Measurements from ENCODE around the gene KIAA1671. TPM values are rescaled to one million over a fixed set of nuclear protein-coding genes. Genes with fewer than 3 reads are reported as not detected.
A peak's percentile ranks its signal among the peaks of the same experiment; 100 is the strongest.

Gene KIAA1671
- total and polyA plus RNA-seq, 9 of the 15 experiments (the other 6 are each of a cell fraction or from before 2014, with no cell fraction given), result under 0.01 to 0.11 (median 0.02) TPM; not detected in 5

GRCh38 chr22:25176799-25177198, 224.3 kb downstream of the KIAA1671 start:
- ChIA-PET CTCF (ENCODE audit: low intra/inter-chr PET ratio) (no interaction called here), POLR2A (no interaction called here)
- no peak for DNase-seq (ENCODE audit: extremely low read depth in 1 of 4, low spot score in 3 of 4)
- Histone ChIP-seq H3K4me2 (ENCODE audit: insufficient read depth, low read length) (no peak overlapping the region), H3K4me1 (replicated peaks in 1 of 2; ENCODE audit: control insufficient read depth in 2 of 2, insufficient read depth in 2 of 2, low read length in 2 of 2) (no peaks in the 10 kb centered on the region), H3K79me2 (ENCODE audit: control insufficient read depth, insufficient read depth, low read length) (no peaks in the 10 kb centered on the region), H3K36me3 (ENCODE audit: control insufficient read depth, insufficient read depth, low read length) (no peaks in the 10 kb centered on the region), H3K9ac (ENCODE audit: insufficient read depth in 1 of 2, low read depth in 2 of 2, low read length in 2 of 2) (no peak overlapping the region), H3K9me1 (ENCODE audit: control insufficient read depth, insufficient read depth, low read length) (no peaks in the 10 kb centered on the region), H3K27me3 (ENCODE audit: control insufficient read depth in 2 of 2, insufficient read depth in 2 of 2, low read length in 2 of 2) (peaks cover 0 to 5% of the 10 kb centered on the region in 2 experiments; a peak in 3 of 5 replicates), H3K27ac (ENCODE audit: extremely low read depth, low read depth, low read length) (no peak overlapping the region), H3K4me3 (no peak overlapping the region), H3K9me3 (replicated peaks; ENCODE audit: control insufficient read depth, insufficient read depth, low read depth, low read length) (no peaks in the 10 kb centered on the region), H4K20me1 (replicated peaks; ENCODE audit: control insufficient read depth, insufficient read depth, low read length) (no peaks in the 10 kb centered on the region), H2AFZ (ENCODE audit: low read depth, low read length) (no peak overlapping the region)
- ATAC-seq, result no peak
- no peak for FAIRE-seq
- intact Hi-C loops (cut with micrococcal nuclease) (no loop called here), in situ Hi-C loops (cut with MboI) (no loop called here)
- no TSS peak for BruUV-seq (replicated peaks)
- TF ChIP-seq OTX1 (CRISPR knock-in tag; IDR thresholded peaks at IDR 0.05) (no peak), DACH1 (IDR thresholded peaks at IDR 0.05; ENCODE audit: partially characterized antibody) (no peak), IRF2 (CRISPR knock-in tag; IDR thresholded peaks at IDR 0.05) (no peak), FOS (IDR thresholded peaks at IDR 0.05; ENCODE audit: extremely low read depth, insufficient read length) (no peak), ZKSCAN8 (CRISPR knock-in tag; IDR thresholded peaks at IDR 0.05) (peak; percentile 87)
- 0% methylated on average over 3 of the region's 3 CpGs for WGBS (ENCODE audit: insufficient coverage, low coverage, missing lambda C conversion rate)

GRCh38 chr22:25177226-25177625, 224.7 kb downstream of the KIAA1671 start:
- H4K20me1 ChIP-seq (replicated peaks; ENCODE audit: control insufficient read depth, insufficient read depth, low read length), result no peaks in the 10 kb centered on the region
- no peaks in the 10 kb centered on the region for H3K36me3 ChIP-seq (ENCODE audit: control insufficient read depth, insufficient read depth, low read length)
- no peak overlapping the region for H2AFZ ChIP-seq (ENCODE audit: low read depth, low read length)
- no peaks in the 10 kb centered on the region for H3K9me1 ChIP-seq (ENCODE audit: control insufficient read depth, insufficient read depth, low read length)
- FAIRE-seq (no peak), ATAC-seq (no peak), DNase-seq (ENCODE audit: extremely low read depth in 1 of 4, low spot score in 3 of 4) (no peak)
- no peak overlapping the region for H3K27ac ChIP-seq (ENCODE audit: extremely low read depth, low read depth, low read length)
- peaks cover 0 to 5% of the 10 kb centered on the region in 2 experiments; a peak in 3 of 5 replicates for H3K27me3 ChIP-seq (ENCODE audit: control insufficient read depth in 2 of 2, insufficient read depth in 2 of 2, low read length in 2 of 2)
- ChIA-PET CTCF (ENCODE audit: low intra/inter-chr PET ratio) (no interaction called here), POLR2A (no interaction called here)
- H3K4me1 ChIP-seq (replicated peaks in 1 of 2; ENCODE audit: control insufficient read depth in 2 of 2, insufficient read depth in 2 of 2, low read length in 2 of 2), result no peaks in the 10 kb centered on the region
- intact Hi-C loops (cut with micrococcal nuclease) (no loop called here), in situ Hi-C loops (cut with MboI) (no loop called here)
- no TSS peak for BruUV-seq (replicated peaks)
- no peak overlapping the region for H3K4me3 ChIP-seq
- no peak overlapping the region for H3K4me2 ChIP-seq (ENCODE audit: insufficient read depth, low read length)
- 2% methylated on average over 9 of the region's 13 CpGs for WGBS (ENCODE audit: insufficient coverage, low coverage, missing lambda C conversion rate)
- no peak overlapping the region for H3K9ac ChIP-seq (ENCODE audit: insufficient read depth in 1 of 2, low read depth in 2 of 2, low read length in 2 of 2)
- H3K9me3 ChIP-seq (replicated peaks; ENCODE audit: control insufficient read depth, insufficient read depth, low read depth, low read length), result no peaks in the 10 kb centered on the region
- no peaks in the 10 kb centered on the region for H3K79me2 ChIP-seq (ENCODE audit: control insufficient read depth, insufficient read depth, low read length)
- no peak for TF ChIP-seq ASH1L (IDR thresholded peaks at IDR 0.05; ENCODE audit: borderline replicate concordance, low read depth, partially characterized antibody)
- TF ChIP-seq NFIC (IDR thresholded peaks at IDR 0.05), result no peak
- TF ChIP-seq SMAD2 (IDR thresholded peaks at IDR 0.05; ENCODE audit: low read depth, low read length), result no peak
- TF ChIP-seq TEAD4 (IDR thresholded peaks at IDR 0.05; ENCODE audit: low read length), result no peak
- no peak for TF ChIP-seq TEAD4 (CRISPR knock-in tag; IDR thresholded peaks at IDR 0.05; ENCODE audit: borderline replicate concordance)
- no peak for TF ChIP-seq CTCFL (IDR thresholded peaks at IDR 0.05; ENCODE audit: borderline replicate concordance, insufficient read depth, low read depth, low read length, poor library complexity, severe bottlenecking)
- TF ChIP-seq U2AF2 (optimal IDR thresholded peaks at IDR 0.05; ENCODE audit: low read depth, low read length), result no peak
- TF ChIP-seq SMARCE1 (IDR thresholded peaks at IDR 0.05), result no peak
- no peak for TF ChIP-seq ZNF175 (CRISPR knock-in tag; IDR thresholded peaks at IDR 0.05; ENCODE audit: low read depth)
- no peak for TF ChIP-seq FOXJ2 (tag; IDR thresholded peaks at IDR 0.05)
- no peak for TF ChIP-seq PURB (CRISPR knock-in tag; IDR thresholded peaks at IDR 0.05; ENCODE audit: low read depth)
- TF ChIP-seq SNAPC5 (CRISPR knock-in tag; IDR thresholded peaks at IDR 0.05), result no peak
- TF ChIP-seq DNMT1 (IDR thresholded peaks at IDR 0.05), result no peak
